SH-SY5Y (cell line): ENCODE data around the gene OPN5.

ENCODE experiments used
- GATA2 ChIP-seq: IDR thresholded peaks from 2 replicates; pipeline ENCODE4 v1.6.1; 2011; ENCODE audit warnings: mild to moderate bottlenecking, low read depth, low read length
- GATA3 ChIP-seq: IDR thresholded peaks from 2 replicates; pipeline ENCODE4 v1.6.1; 2011; ENCODE audit warnings: low read depth, mild to moderate bottlenecking, low read length, moderate library complexity

GRCh38 chr6:47811443-47811842 is 29.6 kb downstream of the OPN5 start:
- TF ChIP-seq GATA2 (no peak), GATA3 (no peak)
